ENCODE measurements around the gene BRD9.
A peak's percentile ranks its signal among the peaks of the same experiment; 100 is the strongest.
"Not testable (repeated sequence)": the region's sequence is repeated elsewhere in the genome, so short reads cannot be mapped to it uniquely, and the experiment has no call there.

Gene BRD9

DNA sequence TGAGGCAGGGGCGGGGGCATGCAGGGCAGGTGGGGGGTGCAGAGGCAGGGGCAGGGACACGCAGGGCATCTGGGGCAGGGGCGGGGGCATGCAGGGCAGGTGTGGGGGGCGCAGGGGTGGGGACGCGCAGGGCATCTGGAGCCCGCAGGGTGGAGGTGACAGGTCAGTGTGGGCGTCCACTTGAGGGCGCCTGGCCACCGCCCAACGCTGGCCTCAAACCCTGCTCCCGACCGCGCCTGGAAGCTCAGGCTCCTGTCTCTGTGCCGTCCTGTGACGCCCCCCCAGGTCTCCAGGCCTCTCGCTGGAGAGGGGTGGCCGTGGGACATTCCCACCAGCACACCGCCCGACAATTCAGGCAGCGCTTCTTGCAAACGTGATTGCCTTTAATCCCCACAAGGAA, 48.7 kb downstream of the BRD9 start:
- DNase-seq: peak; percentile 10

- peak; percentile 15 for DNase-seq
Observed at GRCh38 chr5:843371-843770, 49.2 kb downstream of the BRD9 start.

GRCh38 chr5:842402-843221, 50.0 kb downstream of the BRD9 start:
- DNase-seq: peak; percentile 11

DNA sequence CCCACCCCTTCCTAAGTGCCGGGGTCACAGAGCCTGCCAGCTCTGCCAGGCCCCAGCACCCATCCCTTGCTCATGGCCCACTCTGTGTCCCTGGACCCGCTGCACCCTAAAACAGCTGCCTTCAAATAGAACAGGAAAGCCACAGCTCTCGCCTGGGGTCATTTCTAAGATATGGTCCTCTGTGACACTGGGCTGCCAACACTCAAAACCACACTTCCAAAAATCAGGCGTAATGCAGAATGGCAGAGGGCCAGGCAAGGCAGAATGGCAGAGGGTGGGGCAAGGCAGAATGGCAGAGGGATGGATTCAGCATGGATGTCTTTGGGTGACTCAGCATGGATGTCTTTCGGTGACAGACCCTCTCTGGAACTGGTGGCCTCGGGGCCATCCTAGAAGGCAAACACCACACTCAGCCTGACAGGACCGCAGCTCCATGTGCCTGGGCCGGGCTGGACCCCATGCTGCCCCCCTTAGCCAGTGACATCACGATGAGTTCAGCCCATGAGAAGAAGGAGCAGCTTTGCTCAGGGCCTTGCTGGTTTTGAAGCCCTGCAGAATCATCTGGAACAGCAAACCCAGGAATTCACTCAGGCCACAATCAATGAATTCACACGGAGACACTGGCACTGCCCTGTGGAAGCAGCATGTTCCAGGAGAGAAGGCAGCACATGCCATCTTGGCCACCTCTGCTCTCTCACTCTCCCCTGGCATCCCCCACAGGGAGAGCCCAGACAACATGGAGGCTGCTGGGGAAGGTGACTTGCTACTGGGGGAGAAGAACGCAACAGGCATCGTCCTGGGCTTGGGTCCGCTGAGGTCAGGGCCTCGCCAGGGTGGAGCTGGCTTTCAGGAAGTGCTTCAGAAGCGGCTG, 50.8 kb downstream of the BRD9 start:
- peak; percentile 9 for DNase-seq

DNA sequence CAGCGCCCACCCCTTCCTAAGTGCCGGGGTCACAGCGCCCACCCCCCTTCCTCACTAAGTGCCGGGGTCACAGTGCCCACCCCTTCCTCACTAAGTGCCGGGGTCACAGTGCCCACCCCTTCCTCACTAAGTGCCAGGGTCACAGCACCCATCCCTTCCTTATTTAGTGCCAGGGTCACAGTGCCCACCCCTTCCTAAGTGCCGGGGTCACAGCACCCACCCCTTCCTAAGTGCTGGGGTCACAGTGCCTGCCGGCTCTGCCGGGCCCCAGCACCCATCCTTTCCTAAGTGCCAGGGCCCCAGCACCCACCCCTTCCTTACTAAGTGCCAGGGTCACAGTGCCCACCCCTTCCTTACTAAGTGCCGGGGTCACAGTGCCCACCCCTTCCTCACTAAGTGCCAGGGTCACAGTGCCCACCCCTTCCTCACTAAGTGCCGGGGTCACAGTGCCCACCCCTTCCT, 51.6 kb downstream of the BRD9 start:
- DNase-seq: not testable (repeated sequence)

GRCh38 chr5:840118-840973, 52.3 kb downstream of the BRD9 start:
- DNase-seq: peak; percentile 13

- not testable (repeated sequence) for DNase-seq
Observed at GRCh38 chr5:838431-838851, 54.2 kb downstream of the BRD9 start.

DNA sequence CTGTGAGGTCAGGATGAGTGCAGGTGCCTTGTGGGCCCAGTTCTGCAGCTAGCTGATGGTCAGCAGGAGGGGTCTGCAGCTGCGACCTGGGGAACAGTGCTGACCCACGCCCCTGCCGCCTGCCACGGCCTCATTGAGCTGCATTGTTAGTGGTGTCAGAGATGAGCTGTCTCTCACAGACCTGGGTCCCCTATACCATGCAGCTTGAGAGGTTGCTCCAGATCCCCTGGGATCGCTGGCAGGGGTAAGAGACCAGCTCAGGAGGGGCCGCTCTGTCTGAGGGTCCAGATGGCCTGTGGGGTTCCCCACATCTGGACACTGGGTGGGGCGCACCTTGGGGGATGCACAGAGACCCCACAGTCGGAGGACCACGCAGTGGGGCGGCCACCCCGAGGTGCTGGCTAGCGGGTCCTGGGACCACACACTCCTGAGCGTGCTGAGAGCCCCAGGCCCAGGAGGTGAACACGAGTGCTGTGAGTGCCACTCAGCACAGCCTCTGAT, 54.9 kb downstream of the BRD9 start:
- not testable (repeated sequence) for DNase-seq

- not testable (repeated sequence) for DNase-seq
Observed at GRCh38 chr5:835933-836612, 56.5 kb downstream of the BRD9 start.

GRCh38 chr5:834013-834412, 58.6 kb downstream of the BRD9 start:
- DNase-seq: not testable (repeated sequence)

DNA sequence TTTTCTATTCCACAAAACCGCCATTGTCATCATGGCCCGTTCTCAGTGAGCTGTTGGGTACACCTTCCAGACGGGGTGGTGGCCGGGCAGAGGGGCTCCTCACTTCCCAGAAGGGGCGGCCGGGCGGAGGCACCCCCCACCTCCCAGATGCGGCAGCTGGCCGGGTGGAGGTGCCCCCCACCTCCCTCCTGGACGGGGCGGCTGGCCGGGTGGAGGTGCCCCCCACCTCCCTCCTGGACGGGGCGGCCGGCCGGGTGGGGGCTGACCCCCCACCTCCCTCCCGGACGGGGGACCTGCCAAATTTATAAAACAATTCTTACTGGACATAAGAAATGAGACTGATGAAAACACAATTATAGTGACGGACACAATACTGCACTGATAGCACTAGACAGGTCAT, 64.4 kb downstream of the BRD9 start:
- DNase-seq: not testable (repeated sequence)

DNA sequence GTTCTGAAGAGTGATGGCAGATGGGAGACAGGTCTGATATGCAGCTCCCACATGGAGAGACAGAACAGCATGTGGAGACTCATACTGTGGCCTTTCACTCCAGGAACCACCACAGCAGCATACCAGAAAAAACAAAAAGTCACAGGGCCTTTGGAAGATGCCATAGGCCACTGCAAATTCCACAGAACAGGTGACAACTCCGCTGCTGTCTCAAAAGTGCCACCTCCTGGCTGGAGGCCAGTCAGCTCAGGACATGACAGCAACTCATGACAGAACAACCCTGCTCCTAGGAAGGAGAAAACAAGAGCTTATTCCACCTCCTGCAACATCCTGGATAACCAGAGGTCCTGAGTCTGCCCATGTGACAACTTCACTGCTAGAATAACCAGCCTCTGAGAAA, 67.1 kb downstream of the BRD9 start:
- not testable (repeated sequence) for DNase-seq

DNA sequence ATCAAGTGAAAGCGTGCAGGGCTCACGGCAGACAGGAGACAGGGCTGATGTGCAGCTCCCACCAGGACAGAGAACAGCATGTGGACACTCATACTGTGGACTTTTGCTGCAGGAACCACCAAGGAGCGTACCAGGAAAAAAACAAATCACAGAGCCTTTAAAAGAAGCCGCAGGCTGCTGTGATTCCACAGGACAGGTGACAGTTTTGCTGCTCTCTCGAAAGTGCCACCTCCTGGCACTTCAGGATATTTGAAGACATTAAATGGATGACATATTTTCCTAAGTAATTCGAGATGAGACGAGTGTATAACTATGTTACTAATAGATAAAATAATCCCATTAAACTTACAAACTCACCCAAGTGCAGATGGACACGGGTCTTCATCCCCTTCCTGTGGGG, 71.1 kb downstream of the BRD9 start:
- no peak for DNase-seq

DNA sequence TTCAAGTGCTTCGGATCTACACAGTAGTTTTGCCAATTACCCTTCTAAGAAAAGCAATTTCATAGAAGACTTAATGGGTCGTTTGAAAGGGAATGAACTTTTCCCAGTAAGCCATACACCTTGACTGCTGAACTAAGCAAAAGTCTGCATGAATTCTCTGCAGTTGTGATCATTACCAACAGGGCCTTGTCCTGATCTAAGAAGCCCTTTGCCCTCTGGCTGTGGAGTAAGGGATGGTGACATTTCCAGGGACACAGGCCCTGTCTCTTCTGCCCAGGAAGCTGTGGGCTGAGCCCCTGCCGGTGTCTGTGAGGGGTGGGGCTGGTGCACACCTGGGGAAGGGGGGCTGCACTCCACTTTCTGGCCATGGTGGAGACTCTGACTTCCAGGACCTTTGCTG, 72.4 kb downstream of the BRD9 start:
- no peak for DNase-seq

DNA sequence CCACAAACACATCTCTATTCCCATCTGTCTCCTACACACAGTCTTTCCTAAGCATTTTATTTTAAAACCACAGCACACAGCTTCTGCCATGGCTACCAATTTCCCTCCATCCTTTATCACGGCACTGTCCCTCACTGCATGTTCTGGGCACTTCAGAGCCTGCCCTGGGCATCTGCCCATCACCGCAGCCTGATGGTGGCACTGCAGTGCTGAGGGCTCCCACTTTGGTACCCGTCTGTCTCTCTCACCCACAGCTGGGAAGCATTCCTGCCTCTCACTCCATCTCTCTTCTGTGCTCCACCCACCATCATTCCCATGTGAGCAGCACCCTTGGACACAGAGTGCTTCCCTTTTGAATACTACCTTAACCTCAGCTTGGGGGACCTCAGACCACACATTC, 73.5 kb downstream of the BRD9 start:
- DNase-seq: no peak

DNA sequence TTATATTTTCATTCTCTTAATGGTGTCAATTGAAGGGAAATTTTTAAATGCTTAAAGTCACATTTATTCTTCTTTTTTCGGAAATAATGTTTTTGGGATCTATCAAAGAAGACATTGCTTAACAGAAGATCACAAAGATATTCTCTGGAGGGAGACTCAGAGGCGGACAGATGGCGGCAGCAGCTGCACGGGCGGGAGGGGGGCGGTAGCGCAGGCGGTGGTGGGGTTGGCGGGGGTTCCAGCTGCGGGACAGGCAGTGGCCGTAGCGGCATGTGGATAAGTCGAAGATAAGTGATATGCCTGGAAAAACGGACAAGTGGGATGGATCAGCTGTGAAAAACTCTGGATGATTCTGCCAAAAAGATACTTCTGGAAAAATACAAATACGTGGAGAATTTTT, 76.4 kb downstream of the BRD9 start:
- no peak for DNase-seq

DNA sequence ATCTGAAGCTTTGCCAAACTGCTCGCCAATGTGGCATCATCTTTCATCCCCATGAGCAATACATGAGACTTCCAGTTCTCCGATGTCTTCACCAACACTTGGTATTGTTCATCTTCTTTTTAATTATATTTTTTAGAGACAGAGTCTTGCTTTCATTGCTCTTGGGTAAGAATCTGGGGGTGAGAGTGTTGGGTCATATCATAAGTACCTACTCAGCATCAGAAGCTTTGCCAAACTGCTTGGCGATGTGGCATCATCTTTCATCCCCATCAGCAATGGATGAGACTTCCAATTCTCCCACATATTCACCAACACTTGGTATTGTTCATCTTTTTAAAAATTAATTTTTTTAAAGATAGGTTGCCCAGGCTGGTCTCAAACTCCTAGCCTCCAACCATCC, 77.2 kb downstream of the BRD9 start:
- no peak for DNase-seq

Measured in activated CD8-positive, alpha-beta memory T cell treated with anti-CD3 and anti-CD28 coated beads, Interleukin-2, amount 50 U/mL, for 4 hours (primary cell).